GM18508 (cell line): ENCODE results near the gene HNRNPM.

ENCODE experiments used
- ATAC-seq: cut with Tn5 transposase; IDR thresholded peaks from one replicate; pipeline ENCODE4 v1.9.1; 2021; ENCODE audit warnings: moderate number of reproducible peaks; ENCODE audit not compliant: insufficient read depth, unreplicated experiment

Gene HNRNPM

DNA sequence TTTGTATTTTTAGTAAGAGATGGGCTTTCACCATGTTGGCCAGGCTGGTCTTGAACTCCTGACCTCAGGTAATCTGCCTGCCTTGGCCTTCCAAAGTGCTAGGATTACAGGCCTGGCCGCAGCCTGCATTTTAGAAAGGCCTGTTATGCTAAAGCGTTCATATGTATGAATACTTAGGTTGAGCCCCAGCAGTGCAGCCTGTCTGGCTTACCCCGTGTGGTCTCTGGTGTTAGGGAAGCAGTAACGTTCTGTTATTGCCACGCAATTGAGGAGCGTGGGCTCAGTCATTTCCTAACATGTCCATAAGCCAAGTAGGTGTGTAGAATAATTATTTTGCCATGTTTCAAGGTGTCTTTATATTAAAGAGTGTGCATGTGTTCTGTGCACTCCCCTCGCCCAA lies 14.3 kb downstream of the HNRNPM start:
- no peak for ATAC-seq

DNA sequence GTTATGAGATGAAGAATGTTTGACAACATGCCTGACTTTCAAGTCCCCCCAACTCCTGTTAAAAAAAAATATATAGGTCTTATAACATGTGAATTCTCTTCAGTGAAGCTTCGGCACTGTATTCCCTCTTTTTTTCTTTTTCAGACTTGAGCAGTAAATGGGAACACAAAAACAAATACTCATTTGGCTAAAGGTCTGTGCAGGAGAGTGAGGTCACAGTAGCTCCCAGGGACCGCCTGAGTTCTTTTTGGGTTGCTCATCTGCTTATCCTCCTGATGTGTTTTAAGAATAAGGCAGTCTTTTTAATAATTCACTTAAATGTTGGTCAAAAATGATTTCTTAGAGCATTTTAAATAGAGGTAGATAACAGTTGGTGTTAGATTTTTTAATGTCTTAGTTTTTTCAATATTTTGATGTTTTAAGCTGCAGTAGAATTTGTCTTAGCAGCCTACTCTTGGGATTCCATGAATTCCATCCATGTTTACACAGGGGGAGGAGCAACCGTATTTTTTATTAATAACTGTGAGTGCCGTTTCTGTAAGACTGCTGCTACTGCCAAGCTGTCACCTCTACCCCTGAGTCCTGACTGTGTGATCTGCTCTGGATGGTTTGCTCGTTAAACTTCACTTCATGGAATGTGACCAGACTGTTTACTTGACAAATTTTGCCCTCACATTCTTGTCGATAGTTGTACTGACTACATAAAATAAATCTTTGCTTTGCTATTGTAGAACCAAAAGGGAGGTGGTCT lies 14.9 kb downstream of the HNRNPM start:
- ATAC-seq, result no peak

DNA sequence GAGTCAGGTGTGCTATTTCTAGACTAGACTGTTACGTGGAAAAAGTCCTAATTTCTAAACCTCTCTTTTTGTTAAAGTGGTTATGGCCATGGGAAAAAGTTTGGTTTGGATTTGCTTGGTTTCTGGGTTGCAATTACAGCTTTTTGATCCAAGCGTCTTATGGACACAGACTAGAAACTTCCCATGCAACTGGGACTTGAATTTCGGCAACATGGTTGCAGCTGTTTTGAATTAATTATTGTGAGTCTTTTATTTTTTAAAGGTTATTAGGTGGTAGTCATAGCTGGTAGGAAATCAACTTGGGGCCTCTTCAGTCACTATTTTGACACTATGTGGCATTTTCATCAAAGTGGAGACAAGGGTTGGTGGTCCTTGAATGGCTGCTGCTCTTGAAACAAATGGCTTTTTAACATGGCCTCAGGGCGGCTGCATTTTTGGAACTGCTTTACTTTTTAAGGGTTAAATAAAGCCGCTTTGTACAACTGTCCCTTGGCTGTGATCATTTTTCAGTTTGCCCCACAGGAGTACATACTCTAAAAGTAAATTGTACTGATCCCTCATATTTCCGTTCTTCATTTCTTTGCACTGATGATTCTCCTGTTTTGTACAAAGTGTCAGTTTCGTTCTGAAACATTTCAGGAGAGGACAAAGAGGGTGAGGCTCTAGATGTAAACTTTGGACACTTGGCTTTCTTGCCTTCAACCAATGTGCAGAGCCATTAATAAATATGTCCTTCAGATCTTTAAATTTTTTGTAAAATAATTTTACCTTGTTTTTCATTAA lies 15.9 kb downstream of the HNRNPM start:
- ATAC-seq, result no peak

DNA sequence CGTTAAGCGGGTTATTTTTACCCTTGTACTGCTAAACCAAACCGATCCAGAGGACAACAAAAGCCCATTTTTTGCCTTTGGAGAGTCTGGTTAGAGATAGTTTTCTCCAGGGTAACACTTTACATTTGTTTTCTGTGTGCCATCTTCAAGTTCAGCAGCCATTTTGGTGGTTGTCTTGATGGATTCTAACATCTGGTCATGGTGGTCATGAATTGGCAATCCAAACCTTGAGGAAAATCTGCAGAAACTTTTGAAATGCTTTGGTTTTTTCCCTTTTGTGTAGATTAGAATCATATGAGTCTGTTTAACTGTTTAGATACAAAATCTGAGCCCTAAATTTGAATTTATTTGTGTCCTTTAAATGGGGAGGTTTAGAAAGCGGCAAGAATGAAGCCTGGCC lies 16.6 kb downstream of the HNRNPM start:
- no peak for ATAC-seq

DNA sequence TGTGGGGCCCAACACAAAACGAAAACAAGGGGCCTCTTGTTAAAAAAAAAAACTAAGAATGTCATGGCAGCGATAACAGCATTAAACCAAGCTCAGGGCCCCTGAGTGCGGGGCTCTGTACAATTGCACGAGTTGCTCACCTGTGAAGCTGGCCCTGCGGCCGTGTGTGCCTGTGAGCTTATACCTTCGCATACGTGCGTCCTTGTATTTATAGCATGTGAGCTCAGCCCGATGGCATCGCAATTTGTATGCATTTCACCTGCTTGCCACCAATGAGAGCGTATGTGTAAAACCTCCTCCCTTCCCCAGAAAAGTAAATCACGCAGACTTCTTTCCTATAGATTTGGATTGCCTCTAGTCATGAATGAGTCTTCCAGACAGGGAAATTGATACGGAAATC lies 17.1 kb downstream of the HNRNPM start:
- no peak for ATAC-seq

DNA sequence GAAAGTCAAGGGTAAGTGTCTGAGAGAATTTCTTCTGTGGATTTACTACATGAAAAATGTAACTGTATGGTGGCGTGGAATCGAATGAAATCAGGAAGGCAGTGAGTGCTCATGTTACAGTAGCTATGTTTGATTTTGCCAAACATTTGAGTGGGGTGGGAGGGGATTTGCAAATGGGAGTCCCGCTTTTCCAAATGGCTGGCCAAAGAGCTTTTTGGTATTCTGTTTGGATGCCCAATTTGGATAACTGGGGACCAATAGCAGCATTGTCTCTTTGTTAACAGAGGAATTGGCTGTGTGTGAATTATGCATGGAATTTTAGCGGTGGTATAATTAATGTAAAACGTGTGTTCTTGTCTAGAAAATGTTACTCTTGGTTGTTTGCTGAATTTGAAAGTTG lies 17.8 kb downstream of the HNRNPM start:
- no peak for ATAC-seq

DNA sequence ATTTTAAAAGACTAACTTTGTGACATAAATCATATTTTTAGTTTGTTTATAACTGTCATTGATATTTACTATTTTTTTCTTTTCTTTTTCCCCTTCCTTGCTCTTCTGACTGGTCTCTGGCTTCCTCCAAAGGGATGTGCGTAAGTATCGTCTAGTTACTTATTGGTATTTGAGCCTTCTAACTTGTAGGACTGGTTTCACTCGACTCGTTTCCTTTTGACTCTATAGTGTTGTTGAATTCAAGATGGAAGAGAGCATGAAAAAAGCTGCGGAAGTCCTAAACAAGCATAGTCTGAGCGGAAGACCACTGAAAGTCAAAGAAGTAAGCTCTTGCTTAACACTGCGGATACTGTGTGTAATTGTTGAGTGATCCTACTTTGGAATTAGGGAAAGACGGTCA lies 18.6 kb downstream of the HNRNPM start:
- ATAC-seq, result no peak

DNA sequence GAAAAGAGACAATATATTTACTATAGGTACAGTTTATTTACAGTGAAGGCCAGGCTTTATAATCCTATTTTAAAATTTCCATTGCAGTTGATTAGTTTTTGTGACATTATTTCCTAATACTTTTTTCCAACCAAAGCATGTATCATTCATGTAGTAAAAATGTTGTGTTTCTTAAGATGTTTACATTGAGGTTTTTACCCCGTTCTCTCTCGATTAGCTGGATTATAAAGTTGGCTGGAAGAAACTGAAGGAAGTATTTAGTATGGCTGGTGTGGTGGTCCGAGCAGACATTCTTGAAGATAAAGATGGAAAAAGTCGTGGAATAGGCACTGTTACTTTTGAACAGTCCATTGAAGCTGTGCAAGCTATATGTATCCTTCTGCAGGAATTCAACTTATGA lies 21.2 kb downstream of the HNRNPM start:
- ATAC-seq, result no peak

DNA sequence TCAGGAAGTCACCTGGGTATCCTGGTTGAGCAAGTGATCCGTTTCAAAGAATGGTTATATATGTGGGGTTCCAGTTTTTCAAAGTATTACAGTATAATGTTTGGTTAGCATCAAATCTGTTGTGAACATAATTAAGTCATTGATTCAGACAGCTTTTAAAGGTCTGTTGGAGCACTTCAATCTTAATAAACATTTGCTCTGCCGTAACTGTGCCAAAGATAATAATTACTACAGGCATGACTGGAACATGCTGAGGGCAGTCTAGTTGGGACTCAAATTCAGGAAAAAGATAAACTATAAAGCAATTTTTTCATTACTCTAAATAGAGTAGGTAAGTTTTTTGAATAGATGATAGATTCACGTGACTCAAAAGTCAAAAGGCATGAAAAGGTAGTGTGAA lies 23.3 kb downstream of the HNRNPM start:
- ATAC-seq, result no peak

DNA sequence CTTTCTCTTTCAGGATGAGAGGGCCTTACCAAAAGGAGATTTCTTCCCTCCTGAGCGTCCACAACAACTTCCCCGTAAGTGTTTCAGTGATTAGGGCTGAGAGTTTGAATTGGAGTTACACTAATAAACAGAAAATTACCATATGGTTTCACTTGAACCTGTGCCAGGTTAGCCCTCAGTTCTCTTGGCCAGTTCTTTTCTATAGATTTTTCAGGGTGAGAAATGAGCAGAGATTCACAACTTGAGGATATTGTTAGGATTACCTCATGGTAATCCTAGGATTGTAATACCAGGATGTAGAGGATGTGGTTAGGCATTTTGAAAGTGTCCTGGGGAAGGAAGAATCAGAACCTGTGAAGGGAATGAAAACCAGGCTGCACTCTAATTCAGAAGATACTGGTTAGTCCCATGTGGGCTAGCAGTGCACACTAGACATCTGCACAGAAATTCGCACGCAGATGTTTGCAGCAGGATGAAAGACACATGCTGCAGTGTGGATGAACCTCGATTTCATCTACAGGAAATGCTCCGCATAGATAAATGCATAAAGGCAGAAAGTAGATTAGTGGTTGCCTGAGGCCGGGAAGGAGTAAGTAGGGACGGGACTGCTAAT lies 24.1 kb downstream of the HNRNPM start:
- no peak for ATAC-seq

DNA sequence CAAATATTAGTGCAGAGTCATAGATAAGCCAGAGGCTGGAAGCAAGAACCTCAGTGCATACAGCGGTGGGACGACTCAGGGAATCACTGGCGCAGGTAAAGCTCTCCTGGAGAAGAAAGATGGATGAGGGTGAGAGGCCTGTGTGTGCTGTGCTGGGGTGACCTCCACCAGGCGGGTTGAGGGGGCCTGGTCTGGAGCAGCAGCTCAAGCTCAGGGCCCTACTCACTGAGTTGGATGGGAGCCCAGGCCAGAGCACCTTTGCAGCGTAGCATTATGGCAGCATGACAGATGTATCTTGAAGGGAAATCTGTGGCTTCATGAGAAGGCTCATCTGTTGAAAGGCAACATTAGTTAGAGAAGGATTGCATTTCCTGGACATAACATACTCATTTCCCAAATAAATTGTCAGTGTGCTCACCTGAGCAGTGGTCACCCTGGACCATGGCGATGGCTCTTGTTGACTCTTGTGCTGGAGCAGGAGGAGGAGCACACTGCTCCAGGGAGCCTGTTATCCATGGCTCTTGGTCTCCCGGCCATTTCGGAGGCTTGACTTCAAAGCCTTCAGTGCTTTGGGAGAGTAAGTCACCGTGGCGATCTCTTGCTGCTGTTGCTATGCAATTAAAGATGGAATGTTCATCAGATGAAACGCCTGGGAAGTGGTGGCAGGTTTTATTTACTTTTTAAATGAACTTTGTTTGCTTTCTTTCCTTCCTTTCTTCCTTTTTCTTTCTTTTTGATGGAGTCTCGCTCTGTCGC lies 25.0 kb downstream of the HNRNPM start:
- no peak for ATAC-seq

DNA sequence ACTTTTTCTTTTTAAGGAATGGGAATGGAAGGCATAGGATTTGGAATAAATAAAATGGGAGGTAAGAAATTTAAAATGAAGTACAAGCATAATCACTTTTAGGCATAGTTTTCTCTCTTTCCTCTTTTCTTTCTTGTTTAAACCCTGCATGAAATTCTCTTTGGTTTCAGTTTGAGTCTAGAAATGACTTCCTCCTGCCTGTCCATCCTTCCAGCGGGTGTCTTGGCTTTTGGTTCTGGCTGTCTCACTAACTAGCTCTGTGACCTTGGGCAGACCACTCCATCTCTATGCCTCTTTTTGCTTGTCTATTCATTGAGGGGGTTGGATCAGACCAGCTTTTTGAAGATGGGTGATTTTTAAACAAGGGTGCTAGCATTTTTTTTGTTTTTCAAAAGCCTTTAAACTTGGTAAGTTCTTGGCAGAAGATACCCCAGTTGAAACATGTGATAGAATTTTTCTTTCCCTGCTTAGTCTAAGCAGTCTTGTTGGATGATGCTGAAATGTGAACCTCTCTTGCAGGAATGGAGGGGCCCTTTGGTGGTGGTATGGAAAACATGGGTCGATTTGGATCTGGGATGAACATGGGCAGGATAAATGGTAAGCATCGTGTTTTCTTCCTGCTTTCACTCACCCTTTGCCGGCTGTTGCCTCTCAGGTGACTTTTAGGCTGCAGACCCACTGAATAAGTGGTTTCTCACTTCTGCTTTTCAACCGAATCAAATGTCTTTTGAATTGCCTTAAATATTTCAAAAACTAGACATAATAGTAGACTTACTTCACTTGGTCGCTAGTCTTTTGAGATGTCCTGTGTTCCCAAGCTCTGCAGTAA lies 29.1 kb downstream of the HNRNPM start:
- no peak for ATAC-seq

DNA sequence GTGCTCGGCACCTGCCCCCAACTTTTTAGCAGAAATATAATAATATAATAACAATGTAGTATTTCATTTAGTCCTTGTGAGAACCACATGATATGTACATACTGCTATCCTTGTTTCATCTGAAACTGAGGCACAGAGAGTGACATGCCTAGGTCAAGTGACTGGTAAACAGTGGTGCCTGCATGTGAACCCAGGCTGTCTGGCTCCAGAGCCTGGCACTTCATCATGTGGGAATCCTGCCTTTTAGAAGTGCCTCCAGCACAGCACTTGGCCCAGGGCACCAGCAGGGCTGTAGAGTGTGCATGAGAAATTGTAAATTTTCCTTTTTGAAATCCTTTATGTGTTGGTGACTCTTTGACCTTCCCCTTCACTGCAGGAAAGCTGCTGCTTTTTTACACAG lies 30.2 kb downstream of the HNRNPM start:
- no peak for ATAC-seq

DNA sequence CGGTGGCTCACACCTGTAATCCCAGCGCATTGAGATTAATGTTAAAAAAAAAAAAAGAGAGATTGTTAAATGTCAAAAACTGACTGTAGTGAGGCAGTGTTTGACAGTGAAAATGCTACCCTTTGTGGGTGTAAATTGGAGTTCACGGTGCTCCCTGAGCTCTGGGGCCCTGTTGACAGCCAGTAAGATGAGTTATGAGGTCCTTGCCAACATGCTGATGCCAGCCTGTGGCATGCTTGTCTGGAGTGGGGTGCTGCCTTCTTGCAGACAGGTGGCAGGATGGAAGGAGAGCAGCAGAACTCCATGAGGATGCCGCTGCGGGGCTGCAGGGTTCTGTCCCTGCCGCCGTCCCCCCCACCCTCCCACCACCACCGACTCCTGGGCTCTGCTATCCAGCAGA lies 31.7 kb downstream of the HNRNPM start:
- ATAC-seq, result no peak

DNA sequence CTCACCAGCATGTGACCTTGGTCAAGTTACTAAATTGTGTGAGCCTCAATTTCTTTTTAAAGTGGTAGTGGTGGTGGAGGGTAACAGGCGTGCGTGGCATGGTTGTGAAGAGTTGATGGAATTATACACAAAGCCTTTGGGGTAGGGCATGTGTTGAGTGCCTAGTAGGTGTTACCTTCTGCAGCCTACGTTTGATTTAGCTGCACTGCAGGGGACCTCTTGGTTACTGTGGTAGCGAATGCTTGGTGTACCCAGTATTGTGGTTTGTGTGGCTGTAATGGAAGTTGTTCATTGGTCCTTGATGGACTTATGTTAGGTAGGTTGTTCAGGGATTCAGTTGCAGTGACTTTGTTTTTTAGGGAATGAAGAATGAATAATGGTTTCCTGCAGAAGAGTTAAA lies 33.1 kb downstream of the HNRNPM start:
- ATAC-seq, result no peak

DNA sequence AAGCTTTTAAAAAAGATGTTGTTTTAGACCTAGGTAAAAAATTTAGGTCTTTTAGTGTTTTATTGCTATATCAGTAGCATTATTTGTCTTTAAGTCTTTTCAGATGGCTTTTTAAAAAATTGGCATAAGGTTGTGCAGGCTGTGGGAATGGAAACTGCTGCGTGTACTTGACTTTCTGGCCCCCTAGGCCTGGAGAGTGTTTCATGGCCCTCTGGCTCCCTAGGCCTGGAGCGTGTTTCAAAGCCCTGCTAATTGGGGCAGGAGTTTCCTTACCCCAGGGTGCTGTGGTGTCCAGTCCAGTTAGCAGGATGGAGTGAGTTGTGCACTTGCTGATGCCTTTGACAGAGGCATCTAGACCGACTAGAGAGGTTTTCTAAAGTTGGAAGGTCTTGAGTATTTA lies 33.8 kb downstream of the HNRNPM start:
- no peak for ATAC-seq

DNA sequence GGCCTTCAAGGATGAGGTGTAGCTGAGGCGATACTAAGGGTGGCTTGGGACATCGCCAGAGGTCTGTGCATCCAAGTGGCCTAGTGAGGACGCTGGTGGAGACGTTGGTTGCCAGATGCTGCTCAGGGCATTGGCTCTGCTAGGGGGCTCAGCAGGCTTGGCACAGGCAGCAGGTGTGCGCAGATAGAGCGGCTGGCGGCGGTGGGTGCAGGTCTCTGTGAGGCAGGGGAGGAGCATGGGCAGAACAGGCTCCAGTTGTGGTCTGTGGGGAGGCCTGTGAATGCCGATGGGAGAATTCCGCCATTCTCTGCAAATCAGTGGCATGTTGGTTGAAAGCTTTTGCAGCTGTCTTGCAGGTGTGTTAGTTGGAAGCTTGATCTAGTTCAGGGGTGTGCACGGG lies 36.4 kb downstream of the HNRNPM start:
- ATAC-seq, result no peak

DNA sequence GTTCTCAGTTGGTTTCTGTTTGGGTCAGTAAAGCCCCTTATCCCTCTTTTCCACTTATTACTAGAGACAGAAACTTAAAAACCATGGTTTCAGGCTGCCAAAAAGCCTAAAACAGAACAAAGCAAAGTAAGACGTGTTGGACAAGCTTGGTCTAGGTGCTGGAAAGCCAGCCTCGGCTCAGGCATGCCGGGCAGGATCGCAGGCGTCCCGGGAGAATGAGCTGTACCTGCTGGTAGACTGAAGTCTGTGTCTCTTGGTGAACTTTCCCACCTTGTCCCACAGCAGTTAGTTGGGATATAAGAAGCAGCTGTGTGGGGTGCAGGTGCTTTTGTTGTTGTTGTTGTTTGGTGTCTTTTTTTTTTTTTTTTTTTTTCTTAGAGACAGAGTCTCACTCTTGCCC lies 36.8 kb downstream of the HNRNPM start:
- no peak for ATAC-seq

DNA sequence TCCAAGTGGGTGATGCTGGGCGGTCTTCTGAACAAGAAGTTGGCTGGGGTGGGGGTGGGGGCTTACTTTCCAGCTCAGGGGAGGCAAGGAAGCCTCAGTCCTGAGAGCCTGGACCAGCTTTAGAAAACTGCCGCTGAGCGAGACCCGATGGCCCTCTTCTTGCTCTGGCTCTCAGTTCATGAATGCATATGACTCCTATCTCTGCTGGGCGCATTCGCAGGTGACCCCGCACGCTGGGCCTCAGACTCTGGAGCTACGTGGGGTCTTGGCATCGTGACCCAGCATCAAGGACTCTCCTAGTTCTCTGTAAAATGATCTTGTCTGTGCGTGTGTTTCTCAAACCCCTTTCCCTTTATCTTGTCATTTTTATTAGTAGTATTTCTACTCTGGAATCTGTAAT lies 37.9 kb downstream of the HNRNPM start:
- ATAC-seq, result no peak

DNA sequence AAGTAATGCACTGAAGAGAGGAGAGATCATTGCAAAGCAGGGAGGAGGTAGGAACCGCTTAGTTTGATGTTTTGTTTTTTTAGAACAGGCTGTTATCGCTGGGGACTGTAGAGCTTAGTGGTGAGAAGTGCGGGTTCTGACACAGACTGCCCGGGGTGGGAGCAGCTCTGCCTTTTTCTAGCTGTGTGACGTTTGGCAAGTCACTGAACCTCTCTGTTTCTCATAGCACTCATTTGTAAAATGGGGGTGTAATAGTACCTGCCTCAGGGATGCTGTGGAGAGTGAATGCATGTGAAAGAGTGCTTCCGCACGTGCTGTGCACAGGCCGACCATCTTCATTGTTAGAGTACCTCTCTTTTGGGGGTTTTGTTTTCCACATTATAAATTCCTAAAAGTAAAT lies 38.4 kb downstream of the HNRNPM start:
- ATAC-seq, result no peak
